ENCODE results near the gene DHX8. TPM values are rescaled to one million over a fixed set of nuclear protein-coding genes. Genes with fewer than 3 reads are reported as not detected.

The DHX8 gene
- polyA plus RNA-seq, 1 experiment, result 42.7 TPM

- H3K4me3 ChIP-seq (ENCODE audit: low read depth, low read length), result no peak overlapping the region
- TF ChIP-seq, protein P1, sequence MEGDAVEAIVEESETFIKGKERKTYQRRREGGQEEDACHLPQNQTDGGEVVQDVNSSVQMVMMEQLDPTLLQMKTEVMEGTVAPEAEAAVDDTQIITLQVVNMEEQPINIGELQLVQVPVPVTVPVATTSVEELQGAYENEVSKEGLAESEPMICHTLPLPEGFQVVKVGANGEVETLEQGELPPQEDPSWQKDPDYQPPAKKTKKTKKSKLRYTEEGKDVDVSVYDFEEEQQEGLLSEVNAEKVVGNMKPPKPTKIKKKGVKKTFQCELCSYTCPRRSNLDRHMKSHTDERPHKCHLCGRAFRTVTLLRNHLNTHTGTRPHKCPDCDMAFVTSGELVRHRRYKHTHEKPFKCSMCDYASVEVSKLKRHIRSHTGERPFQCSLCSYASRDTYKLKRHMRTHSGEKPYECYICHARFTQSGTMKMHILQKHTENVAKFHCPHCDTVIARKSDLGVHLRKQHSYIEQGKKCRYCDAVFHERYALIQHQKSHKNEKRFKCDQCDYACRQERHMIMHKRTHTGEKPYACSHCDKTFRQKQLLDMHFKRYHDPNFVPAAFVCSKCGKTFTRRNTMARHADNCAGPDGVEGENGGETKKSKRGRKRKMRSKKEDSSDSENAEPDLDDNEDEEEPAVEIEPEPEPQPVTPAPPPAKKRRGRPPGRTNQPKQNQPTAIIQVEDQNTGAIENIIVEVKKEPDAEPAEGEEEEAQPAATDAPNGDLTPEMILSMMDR (IDR thresholded peaks at IDR 0.05; ENCODE audit: insufficient read depth, low read depth, low read length), result no peak
- DNase-seq (ENCODE audit: low read depth), result no peak
- H3K36me3 ChIP-seq (ENCODE audit: control insufficient read depth, insufficient read depth, low read length), result peaks cover 8% of the 10 kb centered on the region
- ChIA-PET CTCF (interaction anchor here (1.1 to 2.0 kb wide), 7 partner anchors 11 to 143 kb away, joined by 3 to 9 read pairs (median 5); partner anchors contain the start of gene DHX8), POLR2A (interaction anchor here (0.7 kb wide), 1 partner anchor 131 kb away, joined by 4 read pairs; no protein-coding TSS in a partner anchor)
- H3K27me3 ChIP-seq (ENCODE audit: control insufficient read depth, insufficient read depth, low read length), result no peaks in the 10 kb centered on the region
These were observed 46.7 kb downstream of the DHX8 start for GRCh38 chr17:43530288-43531081.

DNA sequence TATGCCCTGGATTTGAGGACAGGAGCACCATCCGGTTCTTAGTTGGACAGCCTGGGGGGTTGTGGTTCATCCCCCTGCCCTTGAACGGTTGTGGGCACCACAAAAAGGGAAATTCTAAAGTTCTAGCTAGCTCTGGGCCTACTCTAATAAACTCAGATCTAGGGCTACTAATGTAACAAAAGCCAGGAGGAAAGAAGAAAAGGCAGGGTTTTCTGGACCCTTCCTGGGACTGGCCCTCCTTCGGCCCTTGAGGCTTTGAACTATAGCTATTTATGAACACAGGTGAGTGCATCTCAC is 47.3 kb downstream of the DHX8 start:
- no peaks in the 10 kb centered on the region for H3K27me3 ChIP-seq (ENCODE audit: control insufficient read depth, insufficient read depth, low read length)
- ChIA-PET POLR2A (no interaction called here), CTCF (interaction anchor here (1.1 to 2.0 kb wide), 7 partner anchors 11 to 142 kb away, joined by 3 to 9 read pairs (median 5); partner anchors contain the start of gene DHX8)
- DNase-seq (ENCODE audit: low read depth), result no peak
- TF ChIP-seq, protein P1 (IDR thresholded peaks at IDR 0.05; ENCODE audit: insufficient read depth, low read depth, low read length), result no peak
- peaks cover 5% of the 10 kb centered on the region for H3K36me3 ChIP-seq (ENCODE audit: control insufficient read depth, insufficient read depth, low read length)
- H3K4me3 ChIP-seq (ENCODE audit: low read depth, low read length), result no peak overlapping the region

DNA sequence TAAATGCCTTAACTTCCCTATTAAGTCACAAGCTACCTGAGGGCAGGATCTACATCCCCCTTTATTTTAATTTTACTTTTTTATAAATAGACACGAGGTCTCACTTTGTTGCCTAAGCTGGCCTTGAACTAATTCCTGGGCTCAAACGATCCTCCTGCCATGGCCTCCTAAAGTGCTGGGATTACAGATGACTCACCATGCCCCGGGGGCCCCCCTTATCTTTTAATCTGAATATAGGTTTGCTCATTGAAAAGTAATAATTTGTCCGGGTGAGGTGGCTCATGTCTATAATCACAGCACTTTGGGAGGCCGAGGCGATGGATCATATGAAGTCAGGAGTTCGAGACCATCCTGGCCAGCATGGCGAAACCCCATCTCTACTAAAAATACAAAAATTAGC is 48.2 kb downstream of the DHX8 start:
- DNase-seq (ENCODE audit: low read depth), result no peak
- ChIA-PET CTCF (interaction anchor here (1.2 to 1.7 kb wide), 2 partner anchors 12 to 45 kb away, joined by 4 to 5 read pairs; no protein-coding TSS in a partner anchor), POLR2A (no interaction called here)
- Histone ChIP-seq H3K27me3 (ENCODE audit: control insufficient read depth, insufficient read depth, low read length) (no peaks in the 10 kb centered on the region), H3K4me3 (ENCODE audit: low read depth, low read length) (no peak overlapping the region), H3K36me3 (ENCODE audit: control insufficient read depth, insufficient read depth, low read length) (peaks cover 2% of the 10 kb centered on the region)
- TF ChIP-seq, protein P1 (IDR thresholded peaks at IDR 0.05; ENCODE audit: insufficient read depth, low read depth, low read length), result no peak

DNA sequence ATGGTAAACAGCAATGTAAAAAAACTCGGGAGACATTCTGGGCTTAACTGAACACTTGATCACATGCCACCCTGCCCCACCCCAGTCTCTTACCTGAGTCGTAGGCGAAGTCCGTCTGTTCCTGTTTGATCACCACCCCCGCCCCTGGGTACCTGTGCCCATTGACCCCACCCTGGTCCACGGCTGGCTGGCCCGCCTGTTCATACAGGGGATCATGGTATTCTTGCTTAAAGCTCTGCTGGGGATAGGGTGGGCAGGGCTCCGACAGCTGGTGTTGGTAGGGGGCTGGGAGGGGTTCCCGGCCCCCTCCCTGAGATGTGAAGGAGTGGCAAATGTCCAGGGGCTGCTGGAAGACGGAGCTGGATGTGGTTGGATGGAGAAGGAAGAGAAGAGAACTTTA is 48.8 kb downstream of the DHX8 start:
- TF ChIP-seq, protein P1 (IDR thresholded peaks at IDR 0.05; ENCODE audit: insufficient read depth, low read depth, low read length), result no peak
- DNase-seq (ENCODE audit: low read depth), result no peak
- POLR2A ChIA-PET, result no interaction called here
- CTCF ChIA-PET, result no interaction called here
- Histone ChIP-seq H3K4me3 (ENCODE audit: low read depth, low read length) (no peak overlapping the region), H3K36me3 (ENCODE audit: control insufficient read depth, insufficient read depth, low read length) (no peaks in the 10 kb centered on the region), H3K27me3 (ENCODE audit: control insufficient read depth, insufficient read depth, low read length) (no peaks in the 10 kb centered on the region)

DNA sequence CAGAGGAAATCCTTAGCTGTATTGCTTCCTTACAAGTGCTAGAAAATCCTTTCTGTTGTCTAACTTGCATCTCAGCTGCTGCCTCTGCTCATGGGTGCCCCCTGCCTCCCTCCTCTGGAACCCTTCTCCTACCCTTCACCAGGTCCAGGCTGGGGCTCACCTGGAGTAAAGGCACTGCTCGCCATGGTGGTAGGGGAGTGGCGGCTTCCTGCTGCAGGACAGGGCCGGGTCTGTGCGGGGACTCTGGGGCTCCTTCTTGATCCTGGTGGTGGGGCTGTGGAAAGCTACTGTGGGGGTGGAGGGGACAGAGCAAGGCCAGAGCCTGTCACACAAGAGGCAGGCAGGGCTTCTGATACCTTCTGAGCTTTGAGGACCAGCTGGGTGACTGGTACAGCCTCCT is 49.9 kb downstream of the DHX8 start:
- H3K4me3 ChIP-seq (ENCODE audit: low read depth, low read length), result no peak overlapping the region
- ChIA-PET CTCF (interaction anchor here (0.9 to 1.6 kb wide), 2 partner anchors 50 to 140 kb away, joined by 3 to 5 read pairs; partner anchors contain the start of gene DHX8), POLR2A (no interaction called here)
- DNase-seq (ENCODE audit: low read depth), result no peak
- no peaks in the 10 kb centered on the region for H3K27me3 ChIP-seq (ENCODE audit: control insufficient read depth, insufficient read depth, low read length)
- TF ChIP-seq, protein P1 (IDR thresholded peaks at IDR 0.05; ENCODE audit: insufficient read depth, low read depth, low read length), result no peak
- H3K36me3 ChIP-seq (ENCODE audit: control insufficient read depth, insufficient read depth, low read length), result no peaks in the 10 kb centered on the region
